K562 (cell line): ENCODE measurements around the gene FAM219B. TPM values are rescaled to one million over a fixed set of nuclear protein-coding genes. Genes with fewer than 3 reads are reported as not detected.

Experiments used
- KDM4B ChIP-seq, 2 experiments: fragments of 450-650 bp in 1 of 2; sonication (generic) in 1 of 2; IDR thresholded peaks; 2 replicates each; pipeline ENCODE4 v1.6.1; 2016 to 2017; ENCODE audit warnings: borderline replicate concordance in 2 of 2, antibody characterized with exemption in 1 of 2, low read depth in 1 of 2, mild to moderate bottlenecking in 1 of 2
- POLR2H ChIP-seq: IDR thresholded peaks from 2 replicates; pipeline ENCODE4 v1.6.1; 2016; ENCODE audit warnings: missing genetic modification characterization, low read depth, mild to moderate bottlenecking, control low read depth, missing compliant biosample characterization, moderate library complexity
- RBM14 ChIP-seq: fragments of 200-400 bp; formaldehyde crosslinking; IDR thresholded peaks from 2 replicates; pipeline ENCODE4 v1.6.1; 2018; ENCODE audit warnings: low read depth, mild to moderate bottlenecking, low read length, moderate library complexity, borderline replicate concordance; ENCODE audit not compliant: insufficient read depth
- RBM15 ChIP-seq: fragments of 200-400 bp; formaldehyde crosslinking; IDR thresholded peaks from 2 replicates; pipeline ENCODE4 v1.6.1; 2018; ENCODE audit warnings: mild to moderate bottlenecking, low read length, moderate library complexity; ENCODE audit not compliant: insufficient read depth
- XRCC5 ChIP-seq: fragments of 200-400 bp; formaldehyde crosslinking; IDR thresholded peaks from 2 replicates; pipeline ENCODE4 v1.6.1; 2017; ENCODE audit warnings: low read depth, mild to moderate bottlenecking, low read length
- ZBTB11 ChIP-seq, 3 experiments: fragments of 200-800 bp in 1 of 3; fragments of 250-450 bp in 1 of 3; fragments of 450-650 bp in 1 of 3; sonication (Bioruptor Pico) in 1 of 3; sonication (Bioruptor generic) in 1 of 3; formaldehyde crosslinking in 1 of 3; IDR thresholded peaks; 2 replicates each; pipeline versions ENCODE4 v1.6.1 to v1.8.0; 2016 to 2022; ENCODE audit warnings: mild to moderate bottlenecking in 2 of 3, missing genetic modification characterization in 2 of 3, missing compliant biosample characterization in 1 of 3, moderate library complexity in 1 of 3
- ZKSCAN8 ChIP-seq: fragments of 200-800 bp; sonication (Bioruptor generic); IDR thresholded peaks from 2 replicates; pipeline ENCODE4 v1.6.1; 2016; ENCODE audit warnings: missing genetic modification characterization, missing compliant biosample characterization
- ZNF174 ChIP-seq: fragments of 250-450 bp; sonication (Bioruptor Pico); IDR thresholded peaks from 2 replicates; pipeline ENCODE4 v1.4.0; 2020; ENCODE audit warnings: mild to moderate bottlenecking
- polyA plus RNA-seq, 8 experiments: library from polyadenylated mRNA; depleted of rRNA in 4 of 8; stranded (reverse) in 5 of 8; unstranded in 3 of 8; fragments of >200 nt; fragmentation: Nextera tagmentation in 2 of 8; fragmentation: Illumina TruSeq in 1 of 8; extraction: Ambion mirVana in 2 of 8; extraction: Trizol in 1 of 8; gene quantifications; 2 replicates each; pipeline versions ENCODE4 v1.2.1 to v1.2.3, GENCODE V29; 2011 to 2014; ENCODE audit warnings: inconsistent platforms in 1 of 8, missing spikeins in 1 of 8
- total RNA-seq, 7 experiments: library from RNA; depleted of rRNA in 6 of 7; stranded (reverse); fragments of >200 nt in 6 of 7; fragmentation: Illumina TruSeq in 2 of 7; extraction: Trizol in 2 of 7; gene quantifications; 2 replicates each; pipeline versions ENCODE4 v1.2.1 to v1.2.3, GENCODE V29; 2011 to 2021; ENCODE audit warnings: low replicate concordance in 1 of 7
- TF ChIP-seq, protein P1 (sequence below), 2 experiments: IDR thresholded peaks in 1 of 2; conservative IDR thresholded peaks in 1 of 2; 2 replicates each; pipeline ENCODE4 v1.6.1; 2016; ENCODE audit warnings: low read depth in 2 of 2, mild to moderate bottlenecking in 1 of 2, missing compliant biosample characterization in 1 of 2, missing genetic modification characterization in 1 of 2, moderate library complexity in 1 of 2
- TF ChIP-seq, protein P2 (sequence below): sonication (generic); formaldehyde crosslinking; IDR thresholded peaks from 2 replicates; pipeline ENCODE4 v1.8.0; 2022; ENCODE audit warnings: mild to moderate bottlenecking, missing genetic modification reagents
- TF ChIP-seq, protein P3 (sequence below): fragments of 250-450 bp; sonication (Bioruptor Pico); IDR thresholded peaks from 2 replicates; pipeline ENCODE4 v1.5.0; 2021; ENCODE audit warnings: mild to moderate bottlenecking, moderate library complexity
- TF ChIP-seq, protein P4 (sequence below): sonication (generic); formaldehyde crosslinking; IDR thresholded peaks from 2 replicates; pipeline ENCODE4 v1.8.1; 2022; ENCODE audit warnings: missing genetic modification reagents

FAM219B gene
- total and polyA plus RNA-seq, 9 of the 15 experiments (the other 6 are each of a cell fraction or from before 2014, with no cell fraction given), result 6.8 to 50.4 (median 29.4) TPM

GRCh38 chr15:74955796-74956647 is 49.4 kb upstream of the FAM219B start (continued):
- TF ChIP-seq, protein P1, sequence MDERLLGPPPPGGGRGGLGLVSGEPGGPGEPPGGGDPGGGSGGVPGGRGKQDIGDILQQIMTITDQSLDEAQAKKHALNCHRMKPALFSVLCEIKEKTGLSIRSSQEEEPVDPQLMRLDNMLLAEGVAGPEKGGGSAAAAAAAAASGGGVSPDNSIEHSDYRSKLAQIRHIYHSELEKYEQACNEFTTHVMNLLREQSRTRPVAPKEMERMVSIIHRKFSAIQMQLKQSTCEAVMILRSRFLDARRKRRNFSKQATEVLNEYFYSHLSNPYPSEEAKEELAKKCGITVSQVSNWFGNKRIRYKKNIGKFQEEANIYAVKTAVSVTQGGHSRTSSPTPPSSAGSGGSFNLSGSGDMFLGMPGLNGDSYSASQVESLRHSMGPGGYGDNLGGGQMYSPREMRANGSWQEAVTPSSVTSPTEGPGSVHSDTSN (CRISPR knock-in tag; IDR thresholded peaks at IDR 0.05; ENCODE audit: low read depth), result no peak
- TF ChIP-seq, protein P1 (tag; conservative IDR thresholded peaks at IDR 0.05; ENCODE audit: low read depth), result no peak
- TF ChIP-seq ZNF174 (CRISPR knock-in tag) (no peak), POLR2H (tag) (no peak), KDM4B (IDR thresholded peaks at IDR 0.05; ENCODE audit: borderline replicate concordance in 2 of 2, low read depth in 1 of 2) (no peak), RBM14 (no peak; the same call in 1 of the 2 replicates), ZBTB11 (CRISPR knock-in tag; IDR thresholded peaks at IDR 0.05) (no peak), ZKSCAN8 (CRISPR knock-in tag) (no peak), RBM15 (no peak), XRCC5 (no peak)
- TF ChIP-seq, protein P2, sequence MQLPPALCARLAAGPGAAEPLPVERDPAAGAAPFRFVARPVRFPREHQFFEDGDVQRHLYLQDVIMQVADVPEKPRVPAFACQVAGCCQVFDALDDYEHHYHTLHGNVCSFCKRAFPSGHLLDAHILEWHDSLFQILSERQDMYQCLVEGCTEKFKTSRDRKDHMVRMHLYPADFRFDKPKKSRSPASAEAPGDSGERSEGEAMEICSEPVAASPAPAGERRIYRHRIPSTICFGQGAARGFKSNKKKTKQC (CRISPR knock-in tag), result peak; percentile 100
- TF ChIP-seq, protein P3, sequence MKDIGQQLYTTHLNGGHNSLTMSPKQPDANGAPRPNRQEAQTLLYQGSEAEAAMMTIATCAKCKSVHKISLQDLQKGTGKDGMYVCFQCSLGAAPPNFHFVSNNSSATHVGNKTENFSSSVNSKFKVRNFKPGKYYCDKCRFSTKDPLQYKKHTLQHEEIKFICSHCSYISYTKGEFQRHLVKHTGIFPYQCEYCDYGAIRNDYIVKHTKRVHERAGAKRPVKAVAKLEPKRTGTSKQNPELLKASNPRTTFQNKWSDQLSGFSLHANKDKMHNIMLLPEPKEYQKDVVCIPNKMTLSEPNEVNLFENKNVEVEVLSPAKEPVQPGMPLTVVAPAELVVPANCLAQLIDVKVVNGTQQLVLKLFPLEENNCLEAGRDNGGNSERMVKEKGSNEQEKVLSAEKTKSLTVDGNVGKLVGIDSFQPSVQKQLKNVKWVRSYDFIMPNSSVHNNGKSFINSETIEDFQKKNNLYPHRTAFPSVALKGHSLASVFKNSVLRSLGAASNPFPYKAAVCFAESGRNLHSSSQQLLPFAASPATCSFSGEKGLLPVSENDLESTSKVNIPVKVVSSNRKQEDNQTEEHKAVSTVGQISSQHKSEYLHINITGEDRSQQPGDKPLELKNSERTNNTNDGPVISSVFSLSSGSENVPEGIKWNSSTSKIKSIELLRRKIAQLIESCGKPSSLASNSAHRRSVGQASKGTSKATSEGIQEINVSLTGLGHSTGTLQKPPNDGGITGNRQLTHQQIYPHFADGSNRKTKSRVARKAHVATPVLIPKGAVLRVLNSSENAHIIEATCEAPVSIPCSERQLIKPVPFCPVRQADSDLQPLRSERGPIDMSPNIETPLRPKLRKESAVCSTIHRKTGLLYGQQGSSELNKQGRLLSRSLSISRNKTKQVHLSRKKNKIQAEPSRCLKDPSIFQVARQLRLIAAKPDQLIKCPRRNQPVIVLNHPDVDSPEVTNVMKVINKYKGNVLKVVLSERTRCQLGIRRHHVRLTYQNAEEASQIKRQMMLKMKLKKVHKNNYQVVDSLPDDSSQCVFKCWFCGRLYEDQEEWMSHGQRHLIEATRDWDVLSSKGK (CRISPR knock-in tag), result no peak
- TF ChIP-seq, protein P4, sequence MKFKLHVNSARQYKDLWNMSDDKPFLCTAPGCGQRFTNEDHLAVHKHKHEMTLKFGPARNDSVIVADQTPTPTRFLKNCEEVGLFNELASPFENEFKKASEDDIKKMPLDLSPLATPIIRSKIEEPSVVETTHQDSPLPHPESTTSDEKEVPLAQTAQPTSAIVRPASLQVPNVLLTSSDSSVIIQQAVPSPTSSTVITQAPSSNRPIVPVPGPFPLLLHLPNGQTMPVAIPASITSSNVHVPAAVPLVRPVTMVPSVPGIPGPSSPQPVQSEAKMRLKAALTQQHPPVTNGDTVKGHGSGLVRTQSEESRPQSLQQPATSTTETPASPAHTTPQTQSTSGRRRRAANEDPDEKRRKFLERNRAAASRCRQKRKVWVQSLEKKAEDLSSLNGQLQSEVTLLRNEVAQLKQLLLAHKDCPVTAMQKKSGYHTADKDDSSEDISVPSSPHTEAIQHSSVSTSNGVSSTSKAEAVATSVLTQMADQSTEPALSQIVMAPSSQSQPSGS (CRISPR knock-in tag), result peak; percentile 95; the same call in 1 of the 2 replicates
